NCI-H1417 (cell line): ENCODE measurements around the gene DLG4.
"Not testable (repeated sequence)": the region's sequence is repeated elsewhere in the genome, so short reads cannot be mapped to it uniquely, and the experiment has no call there.

Experiments used
- DNase-seq, 3 experiments: peaks; one replicate each; lab custom pipeline; 2025; lab: John Stamatoyannopoulos, UW

Gene DLG4

DNA sequence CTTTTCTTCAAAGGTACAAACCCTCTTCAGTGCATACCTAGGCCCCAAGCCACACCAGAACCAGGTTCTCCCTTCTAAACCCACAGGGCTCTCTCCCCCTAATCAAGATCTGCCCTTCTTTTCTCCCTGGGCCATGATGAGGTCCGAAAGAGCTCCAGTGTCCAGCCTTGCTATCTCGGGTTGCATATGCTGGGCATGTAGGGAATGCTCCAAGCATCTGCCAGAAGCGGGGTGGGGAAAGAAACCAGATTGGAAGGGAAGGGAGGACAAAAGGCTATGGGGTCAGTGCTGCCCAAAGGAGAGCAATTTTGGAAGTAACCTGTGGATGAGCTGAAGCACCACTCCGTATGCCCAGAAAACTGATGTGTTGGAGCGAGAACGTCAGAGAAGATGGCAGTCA is 29.6 kb upstream of the DLG4 start:
- no peak for DNase-seq

DNA sequence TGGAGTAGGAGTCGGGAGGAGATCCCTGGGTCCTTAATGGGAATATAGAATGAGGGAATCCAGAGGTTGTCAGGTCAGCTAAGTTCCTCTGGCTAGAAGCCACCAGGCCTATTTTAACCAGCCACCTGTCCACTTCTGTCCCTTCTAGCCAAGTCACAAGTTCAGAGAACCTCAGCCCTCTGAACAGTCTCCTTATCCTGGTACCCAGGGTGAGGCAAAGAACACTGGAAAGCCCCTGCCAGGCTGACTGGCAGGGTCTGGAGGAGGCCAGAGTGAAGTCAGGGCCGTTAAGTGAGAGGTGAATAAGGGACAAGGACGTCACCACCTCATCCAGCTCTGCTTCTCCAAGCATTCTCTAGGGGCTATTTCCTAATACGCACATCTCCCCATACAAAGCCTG is 29.2 kb upstream of the DLG4 start:
- no peak for DNase-seq

DNA sequence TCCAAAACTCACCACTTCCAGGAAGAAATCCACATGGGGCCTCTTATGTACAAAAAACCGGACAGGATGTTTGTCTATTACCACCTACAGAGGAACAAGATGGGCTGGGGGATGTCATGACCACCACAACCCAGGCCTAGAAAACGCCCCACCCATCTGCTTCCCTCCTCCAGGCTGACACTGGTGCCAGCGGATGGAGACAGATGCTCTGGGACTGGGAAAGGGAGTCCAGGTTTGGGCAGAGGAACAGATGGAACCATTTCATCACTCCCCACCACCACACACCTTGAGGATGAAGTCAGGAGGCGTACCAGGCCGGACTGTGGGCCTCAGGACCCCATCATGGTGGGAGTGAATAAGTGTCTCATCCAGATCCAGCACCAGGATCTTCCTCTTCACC is 27.1 kb upstream of the DLG4 start:
- DNase-seq = no peak

DNA sequence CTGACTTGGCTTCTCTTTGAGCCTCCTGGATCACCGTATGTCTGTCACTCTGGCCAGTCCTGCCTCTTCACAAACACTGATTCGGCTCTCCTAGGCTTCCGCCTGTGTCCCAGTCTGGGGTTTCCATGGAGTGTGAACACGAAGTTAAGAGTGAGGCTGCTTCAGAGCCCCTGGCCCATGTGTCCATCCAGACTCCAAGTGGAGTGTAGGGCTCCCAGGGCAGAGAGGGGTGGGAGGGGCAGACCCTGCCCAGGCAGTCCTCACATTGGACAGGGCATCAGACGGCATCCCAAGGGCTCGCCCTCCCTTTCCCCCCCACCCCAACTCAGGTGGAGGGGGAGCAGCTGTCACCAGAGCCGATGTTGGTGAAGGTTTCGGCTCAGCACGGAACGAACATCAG is 24.2 kb upstream of the DLG4 start:
- not testable (repeated sequence) for DNase-seq

DNA sequence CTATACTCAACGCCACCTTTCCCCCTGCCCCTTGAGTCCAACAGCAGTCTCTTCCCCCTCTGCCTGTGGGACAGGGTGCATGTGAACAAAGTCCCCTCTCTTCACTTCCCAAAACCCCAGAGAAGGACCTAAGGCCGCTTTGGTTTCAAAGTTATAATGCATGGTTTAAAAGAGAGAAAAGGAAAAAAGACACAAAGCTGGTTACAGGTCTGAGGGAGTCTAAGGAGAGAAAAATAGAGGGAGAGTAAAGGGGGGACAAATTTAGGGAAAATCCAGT is 23.8 kb upstream of the DLG4 start:
- DNase-seq = no peak

DNA sequence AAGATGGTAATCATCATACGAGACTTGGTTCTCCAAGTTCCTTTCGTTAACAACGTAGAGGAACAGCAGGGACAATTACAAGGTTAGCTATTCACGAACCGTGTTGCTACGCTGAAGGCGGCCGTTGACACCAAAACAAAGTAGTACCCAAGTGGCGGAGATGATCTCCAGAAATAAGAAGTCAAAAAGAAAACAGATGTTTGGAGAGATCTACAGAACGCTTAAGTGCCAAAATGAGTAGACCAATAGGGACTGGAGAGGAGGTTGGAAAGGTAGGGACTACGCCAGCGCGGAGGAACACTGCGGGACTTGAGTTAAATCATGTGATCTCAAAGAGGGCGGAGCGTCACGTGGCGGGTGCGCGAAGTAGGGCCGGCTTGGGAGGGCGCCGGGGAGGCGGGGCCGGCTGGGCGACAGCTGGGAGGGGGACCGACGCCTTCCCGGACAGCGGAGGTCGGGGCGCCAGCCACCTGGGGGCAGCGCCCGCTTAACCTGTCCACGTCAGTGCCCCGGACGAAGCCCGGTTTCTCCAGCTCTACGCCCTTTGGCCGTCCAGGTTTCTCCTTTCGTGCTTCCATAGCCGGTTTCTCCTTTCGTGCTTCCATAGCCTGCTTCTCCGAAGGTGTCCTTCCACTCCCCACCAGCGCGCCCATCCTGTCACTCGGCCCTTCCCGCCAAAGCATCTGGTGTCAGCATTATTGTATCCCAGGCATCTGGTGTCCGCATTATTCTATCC is 23.2 kb upstream of the DLG4 start:
- peak; percentile 90 to 95 (median 92) for DNase-seq

GRCh38 chr17:7241783-7242716 is 22.4 kb upstream of the DLG4 start, which contains the start of gene GABARAP:
Gene GABARAP, minus strand, starts transcription at chr17:7242449. Its CDS starts 119 bp downstream, at chr17:7242330.
- peak; percentile 85 to 94 (median 88) for DNase-seq

DNA sequence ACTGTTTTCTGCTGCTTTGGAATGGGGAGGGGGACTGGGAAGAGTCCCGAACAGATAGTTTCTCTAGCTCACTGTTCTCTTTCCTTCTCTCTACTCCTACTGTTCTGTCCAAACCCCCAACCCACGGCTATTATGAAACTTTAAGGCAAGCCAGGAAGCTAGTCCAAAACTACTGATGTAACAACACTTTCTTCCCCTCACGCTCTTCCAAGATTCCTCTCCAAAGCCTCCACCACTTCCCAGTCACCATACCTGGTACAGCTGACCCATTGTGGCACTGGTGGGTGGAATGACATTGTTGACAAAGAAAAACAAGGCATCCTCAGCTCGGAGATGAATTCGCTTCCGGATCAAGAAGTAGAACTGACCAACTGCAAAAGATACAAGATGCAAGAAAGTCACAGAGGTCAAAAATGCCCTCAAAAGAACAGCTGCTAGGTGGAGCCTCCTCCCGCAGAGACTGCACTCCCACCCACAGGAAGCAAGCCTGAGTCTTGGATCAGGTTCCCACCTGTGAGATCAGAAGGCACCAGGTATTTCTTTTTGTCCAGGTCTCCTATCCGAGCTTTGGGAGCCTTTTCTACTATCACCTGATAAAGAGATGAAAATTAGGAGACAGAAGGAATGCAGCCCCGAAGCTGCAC is 21.6 kb upstream of the DLG4 start:
- no peak for DNase-seq

DNA sequence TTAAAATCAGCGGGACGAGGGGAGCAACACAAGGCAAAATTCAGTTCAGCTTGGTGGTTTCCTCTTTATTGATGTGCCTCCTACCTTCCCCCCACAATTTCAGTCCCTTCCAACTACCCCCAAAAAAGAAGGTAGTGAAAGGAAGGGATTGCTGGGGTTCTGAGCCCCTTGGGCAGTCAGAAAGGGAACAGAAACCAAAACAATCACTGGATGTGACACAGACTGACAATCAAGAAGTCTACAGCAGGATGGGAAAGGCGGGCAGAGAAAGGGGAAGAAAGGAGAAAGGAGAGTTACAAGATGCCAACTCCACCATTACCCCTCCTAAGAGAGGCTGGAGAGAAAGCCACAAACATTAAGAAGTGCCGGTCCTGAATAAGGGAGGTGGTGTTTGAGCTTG is 20.7 kb upstream of the DLG4 start:
- DNase-seq = no peak

DNA sequence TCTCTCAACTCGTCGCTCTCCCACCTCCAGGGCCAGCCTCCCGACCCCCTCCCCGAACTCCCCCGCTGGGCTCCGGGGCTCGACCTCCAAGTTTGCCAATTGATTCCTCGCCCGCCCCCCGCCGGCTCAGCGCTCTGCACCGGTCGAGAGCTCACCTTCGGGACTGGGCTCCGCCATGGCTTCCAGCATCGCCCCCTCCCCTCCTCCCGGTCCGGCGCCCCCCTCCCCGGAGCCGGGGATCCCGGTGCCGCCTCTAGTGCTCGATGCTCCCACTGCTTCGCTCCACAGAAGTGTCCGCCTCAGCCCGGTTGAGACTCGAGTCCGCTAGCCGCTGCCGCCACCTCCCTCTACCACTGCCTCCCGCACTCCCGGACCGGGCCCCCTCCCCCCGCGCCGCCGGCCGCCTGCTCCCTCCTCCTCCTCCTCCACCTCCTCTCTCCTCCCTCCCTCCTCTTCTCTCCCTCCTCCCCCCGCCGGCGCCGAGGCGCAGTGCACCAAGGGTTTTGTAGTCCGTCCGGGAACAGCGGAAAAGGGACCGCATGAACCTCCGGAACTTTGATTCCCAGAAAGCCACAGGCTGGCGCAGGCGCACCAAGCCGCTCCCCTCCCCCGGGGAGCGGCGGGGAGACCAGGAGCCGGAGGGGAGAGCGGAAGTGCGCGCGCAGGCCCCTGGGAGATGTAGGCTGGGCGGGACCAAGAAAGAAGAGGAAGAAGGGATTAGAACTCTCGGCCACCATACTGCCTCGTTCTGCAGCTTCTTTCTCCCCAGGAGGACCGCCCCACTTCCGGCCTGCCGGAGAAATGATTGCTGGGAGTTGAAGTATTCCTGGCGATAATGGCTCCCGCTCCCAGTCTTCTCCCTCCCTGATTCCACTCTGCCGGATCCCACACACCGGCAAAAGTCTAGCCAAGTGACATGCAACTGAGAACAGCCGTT is 19.7 kb upstream of the DLG4 start, which contains the start of gene PHF23:
Gene PHF23 (minus strand): TSS at position 367 of the 937 bp plus-strand sequence. CDS start 178 bp downstream, at position 189.
- peak; percentile 94 to 98 (median 96) for DNase-seq

GRCh38 chr17:7238420-7239090 is 18.9 kb upstream of the DLG4 start:
- DNase-seq = peak in 2 of 3 experiments; percentile 30 to 57

DNA sequence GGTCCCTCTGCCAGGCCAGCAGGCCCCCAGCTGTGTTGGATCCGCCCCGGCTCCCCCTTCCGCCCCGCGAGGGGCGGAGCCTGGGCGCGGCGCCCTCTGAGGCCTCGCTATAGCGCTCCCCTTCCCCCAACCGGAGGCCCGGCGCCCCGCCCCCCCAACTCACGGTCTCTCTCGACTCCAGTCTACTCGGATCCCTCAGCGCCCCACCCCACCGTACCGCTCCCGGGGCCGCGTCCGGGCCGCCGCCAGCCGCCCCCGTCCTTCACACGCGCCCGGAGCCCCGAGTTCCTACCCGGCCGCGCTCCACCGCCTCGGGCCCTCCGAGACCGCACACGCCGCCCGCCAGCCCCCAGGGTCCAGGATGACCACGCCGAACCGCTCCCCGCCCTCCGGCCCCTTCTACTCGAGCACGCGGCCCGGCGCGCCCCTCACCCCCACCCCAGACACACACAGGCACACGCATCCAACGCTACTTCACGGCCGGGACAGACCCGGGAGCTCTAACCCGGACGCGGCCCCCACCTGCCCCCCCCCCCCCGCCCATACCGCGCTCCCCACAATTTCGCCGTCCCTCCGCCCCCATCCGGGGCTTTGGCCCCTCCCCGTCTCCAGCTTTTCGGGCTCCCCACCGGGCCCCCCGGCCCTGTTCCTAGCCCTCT is 18.3 kb upstream of the DLG4 start:
- DNase-seq = peak; percentile 40 to 67 (median 58)

DNA sequence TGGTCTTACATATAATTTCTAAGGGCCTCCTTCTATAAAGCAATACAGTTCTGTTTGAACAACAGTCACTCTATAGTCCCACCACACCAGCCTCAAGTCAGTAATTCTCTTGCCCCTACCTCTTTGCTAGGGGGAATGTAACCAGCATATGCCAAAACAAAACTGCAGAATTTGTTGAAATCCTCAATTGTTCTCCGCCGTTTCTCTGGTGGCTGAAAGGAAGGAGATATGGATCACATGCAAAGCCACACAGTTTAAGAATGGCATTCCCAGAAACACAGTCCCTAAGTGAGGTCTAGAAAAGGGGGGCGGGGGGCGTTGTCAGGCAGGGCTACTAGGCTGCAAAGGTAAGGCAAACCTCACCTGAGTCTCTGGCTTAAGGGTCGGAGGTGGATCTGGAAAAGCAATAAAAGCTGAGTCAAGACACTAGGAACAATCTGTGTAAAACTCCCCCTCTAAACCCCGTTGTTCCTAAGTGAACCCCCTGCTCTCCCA is 17.7 kb upstream of the DLG4 start:
- no peak for DNase-seq

DNA sequence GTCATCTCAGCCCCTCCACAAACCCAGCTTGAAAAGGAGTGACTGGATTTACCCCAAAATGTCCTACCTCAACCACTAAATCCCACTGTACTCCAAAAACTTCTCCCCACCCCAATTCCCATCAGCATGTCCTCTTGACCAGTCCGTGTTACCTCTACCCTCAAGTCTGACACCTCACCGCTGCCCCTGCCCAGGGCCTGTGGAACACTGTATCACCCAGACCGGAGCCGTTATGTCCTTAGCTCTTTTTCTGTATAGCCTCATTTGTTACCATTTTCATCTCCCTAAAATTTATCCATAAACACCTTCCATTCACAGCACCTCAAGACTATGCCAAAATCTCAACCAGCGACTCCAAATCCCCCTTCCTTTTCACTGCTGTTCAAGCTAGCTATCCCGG is 17.2 kb upstream of the DLG4 start:
- DNase-seq = no peak

DNA sequence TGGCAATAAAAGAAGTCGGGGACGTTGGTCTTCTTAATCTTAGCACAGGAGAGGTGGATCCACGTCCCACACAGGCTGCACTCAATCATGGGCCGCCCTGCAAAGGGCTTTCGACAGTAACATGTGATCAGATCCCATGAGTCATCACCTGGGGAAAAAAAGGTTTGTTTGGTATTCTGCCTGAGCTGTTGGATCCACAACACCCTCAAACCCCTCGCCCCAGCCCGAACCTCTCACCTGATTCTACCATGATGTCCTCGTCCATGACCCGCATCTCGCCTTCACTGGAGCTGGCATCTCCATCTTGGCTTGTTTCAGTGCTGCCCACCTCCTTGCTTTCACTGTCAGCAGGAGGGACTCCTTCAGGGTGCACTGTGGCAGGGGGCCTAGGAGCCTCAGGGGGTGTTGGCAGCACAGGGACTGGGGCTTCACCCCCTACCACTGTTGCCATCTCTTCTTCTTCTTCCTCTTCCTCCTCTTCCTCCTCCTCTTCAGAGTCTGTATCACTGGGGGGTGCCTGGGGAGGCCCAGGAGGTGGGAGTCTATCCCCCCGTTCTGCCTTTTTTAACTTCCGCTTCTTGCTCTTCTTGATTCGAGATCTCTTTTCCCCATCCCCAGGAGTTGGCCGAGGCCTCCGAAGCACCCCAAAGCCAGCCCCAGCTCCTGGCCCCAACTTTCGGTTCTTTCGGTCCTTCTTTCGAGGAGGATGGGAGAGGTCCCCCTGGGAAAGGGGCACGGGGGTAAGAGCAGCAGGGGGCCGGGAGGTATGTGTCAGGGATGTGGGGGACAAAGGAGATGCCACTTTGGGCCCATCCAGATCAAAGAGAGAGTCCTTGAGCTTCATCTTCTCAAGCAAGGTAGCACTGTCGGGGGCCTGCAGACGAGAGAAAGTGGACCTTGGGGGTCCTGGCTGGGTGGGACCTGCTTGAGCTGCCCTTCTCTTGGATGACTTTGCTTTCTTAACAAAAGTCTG is 16.3 kb upstream of the DLG4 start:
- DNase-seq = no peak

DNA sequence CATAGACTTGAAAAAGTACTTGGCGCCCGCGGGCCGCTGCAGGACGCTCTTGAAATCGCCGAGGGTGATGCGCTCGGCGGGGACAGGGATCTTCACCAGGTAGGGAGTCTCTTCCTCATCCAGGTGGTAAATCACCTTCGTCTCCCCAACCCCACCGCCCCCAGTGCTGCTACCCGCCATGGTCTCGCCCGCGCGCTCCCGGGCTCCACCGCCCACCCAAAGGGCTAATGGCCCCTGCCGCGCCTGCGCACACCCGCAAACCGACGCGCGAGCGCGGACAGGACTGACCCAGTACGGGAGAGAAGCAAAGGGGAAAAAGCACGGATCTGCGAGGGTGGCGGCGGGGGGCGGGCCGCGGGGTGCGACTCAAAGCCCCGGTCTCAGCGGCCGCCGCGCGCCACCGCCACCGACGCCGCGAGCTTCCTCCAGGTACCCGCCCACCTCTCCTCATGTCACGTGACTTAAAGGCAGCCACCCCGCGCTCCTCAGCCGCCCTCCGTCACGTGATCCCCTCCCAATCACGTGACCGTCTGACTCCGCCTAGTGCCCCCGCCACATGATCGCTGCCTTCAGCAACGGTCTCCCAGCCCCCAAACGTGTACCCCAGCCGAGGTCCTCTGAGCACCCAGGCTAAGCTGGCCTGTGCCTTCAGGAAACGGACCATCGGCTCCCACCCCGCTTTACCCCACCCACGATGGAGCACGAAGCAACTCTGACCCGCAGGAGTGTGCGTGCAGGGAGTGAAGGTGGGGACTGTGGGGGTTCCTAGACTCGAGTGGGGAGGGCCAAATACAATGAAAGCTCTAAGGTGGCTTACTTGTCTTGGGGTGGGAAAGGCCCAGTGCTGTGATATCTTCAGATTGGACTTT is 14.7 kb upstream of the DLG4 start, which contains the start of gene DVL2:
Gene DVL2 (minus strand): TSS at position 435 of the 869 bp plus-strand sequence. CDS start 255 bp downstream, at position 180.
- DNase-seq = peak; percentile 84 to 90 (median 88)

DNA sequence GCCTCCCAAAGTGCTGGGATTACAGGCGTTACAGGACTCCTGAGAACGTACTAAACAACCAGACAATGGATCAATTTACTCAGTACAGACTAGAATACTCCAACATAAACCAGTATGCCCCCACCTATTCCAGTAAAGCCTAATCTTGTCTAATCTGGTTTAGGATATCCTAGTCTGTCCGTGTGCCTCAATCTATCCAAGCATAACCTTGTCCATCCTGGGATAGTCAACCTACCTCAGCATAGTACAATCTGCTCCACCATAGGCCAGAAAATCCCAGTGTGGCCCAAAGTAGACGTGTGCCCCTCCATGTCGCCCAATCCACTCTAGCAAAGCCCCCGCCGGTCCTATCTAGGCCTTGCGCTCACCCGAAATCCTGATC is 14.1 kb upstream of the DLG4 start:
- DNase-seq = no peak

DNA sequence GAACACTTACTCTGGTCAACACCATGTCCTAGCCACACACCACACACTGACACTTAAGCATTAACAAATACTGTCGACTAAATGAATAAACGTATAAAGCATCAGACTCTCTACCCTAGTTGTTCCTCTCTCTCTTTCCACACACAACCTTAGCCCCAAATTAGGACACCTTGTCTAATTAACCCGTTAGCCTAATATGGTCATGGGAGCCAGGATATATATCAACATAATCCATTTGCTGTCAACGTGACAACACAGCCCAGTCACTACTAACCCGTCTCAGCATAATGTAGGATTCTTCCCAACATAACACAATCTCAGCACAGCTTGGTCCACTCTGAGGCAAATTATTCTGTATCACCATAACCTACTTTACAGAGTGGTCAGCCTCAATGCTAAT is 12.5 kb upstream of the DLG4 start:
- no peak for DNase-seq
